Measurements from ENCODE around the gene ZSCAN9. TPM values are rescaled to one million over a fixed set of nuclear protein-coding genes. Genes with fewer than 3 reads are reported as not detected.

Gene ZSCAN9
- total and polyA plus RNA-seq, 2 of the 13 experiments (the other 11 are each of a cell fraction or from before 2014, with no cell fraction given) = 14.6 to 17.8 TPM

- no peak for TF ChIP-seq WIZ (CRISPR knock-in tag; IDR thresholded peaks at IDR 0.05)
- TF ChIP-seq ZSCAN21 (CRISPR knock-in tag; IDR thresholded peaks at IDR 0.05; ENCODE audit: borderline replicate concordance) = no peak
- no peak for TF ChIP-seq ZNF496 (CRISPR knock-in tag; IDR thresholded peaks at IDR 0.05; ENCODE audit: insufficient replicate concordance)
- no peak for TF ChIP-seq ZHX1 (CRISPR knock-in tag; IDR thresholded peaks at IDR 0.05; ENCODE audit: low read depth)
- TF ChIP-seq KIAA2018 (CRISPR knock-in tag; IDR thresholded peaks at IDR 0.05; ENCODE audit: borderline replicate concordance) = no peak
- no peak for TF ChIP-seq DR1 (CRISPR knock-in tag; IDR thresholded peaks at IDR 0.05)
- TF ChIP-seq MYC (CRISPR knock-in tag; IDR thresholded peaks at IDR 0.05; ENCODE audit: borderline replicate concordance) = peak; percentile 63; the same call in 1 of the 2 replicates
- TF ChIP-seq PBX2 (CRISPR knock-in tag; IDR thresholded peaks at IDR 0.05) = no peak
- peak; percentile 56; the same call in 1 of the 2 replicates for TF ChIP-seq XBP1 (CRISPR knock-in tag; IDR thresholded peaks at IDR 0.05)
- TF ChIP-seq HNRNPK (IDR thresholded peaks at IDR 0.05; ENCODE audit: low read depth, low read length, poor library complexity, severe bottlenecking) = no peak
- peak; percentile 35; the same call in 1 of the 2 replicates for TF ChIP-seq RARA (CRISPR knock-in tag; IDR thresholded peaks at IDR 0.05)
- peak; percentile 92 for TF ChIP-seq HBP1 (CRISPR knock-in tag; IDR thresholded peaks at IDR 0.05; ENCODE audit: low read depth)
- no peak for TF ChIP-seq SMC3 (IDR thresholded peaks at IDR 0.05; ENCODE audit: low read length)
- TF ChIP-seq NRL (CRISPR knock-in tag; IDR thresholded peaks at IDR 0.05; ENCODE audit: borderline replicate concordance) = peak; percentile 79; the same call in 1 of the 2 replicates
- TF ChIP-seq ZBTB42 (CRISPR knock-in tag; IDR thresholded peaks at IDR 0.05) = peak; percentile 29; the same call in 1 of the 2 replicates
Observed at GRCh38 chr6:28281288-28282064, 56.4 kb downstream of the ZSCAN9 start, which contains the start of gene PGBD1 (continued).
